Stimulated activated CD4-positive, alpha-beta T cell treated with anti-CD3 and anti-CD28 coated beads, TNF-alpha, amount 100 ng/mL, for 1 hour (primary cell): Measurements from ENCODE around the gene TTLL4.
"Not testable (repeated sequence)": the region's sequence is repeated elsewhere in the genome, so short reads cannot be mapped to it uniquely, and the experiment has no call there.

Experiments used
- DNase-seq, 3 donors: peaks; one replicate each; pipeline ENCODE4 v3.0.0-alpha.2; 2020; ENCODE audit warnings: low read depth in 3 of 3, low spot score in 1 of 3

Gene TTLL4, protein sequence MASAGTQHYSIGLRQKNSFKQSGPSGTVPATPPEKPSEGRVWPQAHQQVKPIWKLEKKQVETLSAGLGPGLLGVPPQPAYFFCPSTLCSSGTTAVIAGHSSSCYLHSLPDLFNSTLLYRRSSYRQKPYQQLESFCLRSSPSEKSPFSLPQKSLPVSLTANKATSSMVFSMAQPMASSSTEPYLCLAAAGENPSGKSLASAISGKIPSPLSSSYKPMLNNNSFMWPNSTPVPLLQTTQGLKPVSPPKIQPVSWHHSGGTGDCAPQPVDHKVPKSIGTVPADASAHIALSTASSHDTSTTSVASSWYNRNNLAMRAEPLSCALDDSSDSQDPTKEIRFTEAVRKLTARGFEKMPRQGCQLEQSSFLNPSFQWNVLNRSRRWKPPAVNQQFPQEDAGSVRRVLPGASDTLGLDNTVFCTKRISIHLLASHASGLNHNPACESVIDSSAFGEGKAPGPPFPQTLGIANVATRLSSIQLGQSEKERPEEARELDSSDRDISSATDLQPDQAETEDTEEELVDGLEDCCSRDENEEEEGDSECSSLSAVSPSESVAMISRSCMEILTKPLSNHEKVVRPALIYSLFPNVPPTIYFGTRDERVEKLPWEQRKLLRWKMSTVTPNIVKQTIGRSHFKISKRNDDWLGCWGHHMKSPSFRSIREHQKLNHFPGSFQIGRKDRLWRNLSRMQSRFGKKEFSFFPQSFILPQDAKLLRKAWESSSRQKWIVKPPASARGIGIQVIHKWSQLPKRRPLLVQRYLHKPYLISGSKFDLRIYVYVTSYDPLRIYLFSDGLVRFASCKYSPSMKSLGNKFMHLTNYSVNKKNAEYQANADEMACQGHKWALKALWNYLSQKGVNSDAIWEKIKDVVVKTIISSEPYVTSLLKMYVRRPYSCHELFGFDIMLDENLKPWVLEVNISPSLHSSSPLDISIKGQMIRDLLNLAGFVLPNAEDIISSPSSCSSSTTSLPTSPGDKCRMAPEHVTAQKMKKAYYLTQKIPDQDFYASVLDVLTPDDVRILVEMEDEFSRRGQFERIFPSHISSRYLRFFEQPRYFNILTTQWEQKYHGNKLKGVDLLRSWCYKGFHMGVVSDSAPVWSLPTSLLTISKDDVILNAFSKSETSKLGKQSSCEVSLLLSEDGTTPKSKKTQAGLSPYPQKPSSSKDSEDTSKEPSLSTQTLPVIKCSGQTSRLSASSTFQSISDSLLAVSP

DNA sequence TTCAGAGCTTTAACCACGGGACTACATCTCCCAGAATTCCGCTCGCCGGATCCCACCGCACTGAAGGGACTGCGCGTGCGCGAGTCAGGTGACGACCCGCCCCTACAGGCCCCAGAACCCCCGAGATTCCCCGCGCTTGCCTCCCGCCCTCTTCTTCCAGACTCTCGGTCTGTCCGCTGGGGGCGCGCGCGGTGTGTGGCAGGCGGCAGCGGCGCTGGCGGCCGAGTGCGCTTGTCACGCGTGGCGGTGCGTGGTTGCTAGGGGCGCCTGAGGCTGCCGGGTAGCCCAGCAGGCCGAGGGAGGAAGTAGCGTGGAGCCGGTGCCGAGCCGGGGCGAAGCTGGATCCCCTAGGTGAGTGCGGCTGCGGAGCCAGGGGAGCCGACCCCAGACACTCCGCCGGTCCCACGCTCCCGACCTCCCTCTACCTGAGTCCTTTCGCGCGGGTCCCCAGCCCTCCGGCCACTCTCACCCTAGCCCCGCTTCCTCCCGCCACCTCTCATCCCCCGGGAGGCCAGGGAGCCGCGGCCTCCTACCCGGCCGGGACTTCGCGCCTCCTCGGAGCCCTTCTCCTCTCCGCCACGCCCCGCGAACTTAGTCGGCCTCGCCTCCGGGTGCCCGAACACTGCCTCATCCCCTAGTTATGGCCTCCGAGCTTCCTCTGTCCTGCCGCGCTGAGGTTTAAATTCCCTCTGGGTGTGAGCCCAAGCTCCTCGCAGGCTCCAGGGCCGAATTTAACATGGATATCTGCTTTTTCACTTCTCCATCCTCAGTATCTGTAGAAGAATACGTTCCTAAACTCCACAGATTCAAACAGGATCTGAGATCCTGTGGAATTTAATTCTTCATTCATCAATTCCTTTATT is at the start of gene TTLL4:
Gene TTLL4, plus strand, starts transcription at position 149 of the 863 bp plus-strand sequence. CDS start 26,842 bp downstream, outside the sequence.
- peak; percentile 95 to 98 (median 98) for DNase-seq

DNA sequence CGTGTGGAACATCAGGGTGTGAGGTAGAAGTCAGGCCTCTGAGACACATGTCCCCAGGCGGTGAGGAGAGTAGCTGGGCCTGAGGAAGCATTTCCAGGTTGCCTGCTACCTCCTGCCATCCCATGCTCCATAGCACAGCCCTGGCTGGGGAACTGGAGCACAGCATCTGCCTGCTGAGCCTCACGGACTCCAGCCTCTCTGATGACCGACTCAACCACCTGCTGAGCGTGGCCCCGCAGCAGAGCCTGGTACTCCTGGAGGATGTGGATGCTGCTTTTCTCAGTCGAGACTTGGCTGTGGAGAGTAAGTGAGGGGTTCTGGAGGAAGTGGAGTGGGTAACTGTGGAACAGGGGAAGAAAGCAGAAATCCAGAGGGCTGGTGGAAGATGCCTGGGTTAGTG is 48.3 kb upstream of the TTLL4 start:
- DNase-seq: no peak

DNA sequence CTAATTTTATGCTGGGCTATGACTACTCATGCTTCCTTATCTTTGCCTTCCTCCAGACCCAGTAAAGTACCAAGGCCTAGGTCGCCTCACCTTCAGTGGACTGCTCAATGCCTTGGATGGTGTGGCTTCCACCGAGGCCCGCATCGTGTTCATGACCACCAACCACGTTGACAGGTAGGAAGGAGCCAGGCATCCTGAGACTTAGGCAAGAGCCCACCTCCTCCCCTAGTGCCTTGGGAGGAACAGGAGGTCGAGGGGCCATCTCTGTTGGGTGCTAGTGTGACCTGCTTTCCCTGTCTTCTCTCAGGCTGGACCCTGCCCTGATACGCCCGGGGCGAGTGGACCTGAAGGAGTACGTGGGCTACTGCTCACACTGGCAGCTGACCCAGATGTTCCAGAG is 47.8 kb upstream of the TTLL4 start:
- DNase-seq: no peak

DNA sequence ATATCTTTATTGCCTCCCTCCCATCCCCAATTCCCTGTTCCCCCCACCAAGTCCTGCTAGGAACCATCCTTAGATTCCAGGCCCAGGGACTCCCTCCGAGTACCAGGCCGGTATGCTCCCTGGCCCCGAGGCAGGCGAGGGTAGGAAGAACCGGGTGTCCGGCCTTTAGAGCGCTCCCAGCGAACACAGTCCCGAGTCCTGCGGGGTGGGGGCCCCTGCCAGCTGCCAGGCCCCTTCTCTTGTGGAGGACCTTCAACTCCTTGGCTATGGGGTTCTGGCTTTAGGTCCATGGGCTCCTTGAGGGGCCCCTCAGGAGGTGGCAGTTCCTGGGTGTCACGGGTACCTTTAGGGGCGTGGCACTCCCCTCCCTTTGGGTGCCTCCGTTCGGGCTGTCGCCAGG is 46.7 kb upstream of the TTLL4 start:
- DNase-seq: no peak

DNA sequence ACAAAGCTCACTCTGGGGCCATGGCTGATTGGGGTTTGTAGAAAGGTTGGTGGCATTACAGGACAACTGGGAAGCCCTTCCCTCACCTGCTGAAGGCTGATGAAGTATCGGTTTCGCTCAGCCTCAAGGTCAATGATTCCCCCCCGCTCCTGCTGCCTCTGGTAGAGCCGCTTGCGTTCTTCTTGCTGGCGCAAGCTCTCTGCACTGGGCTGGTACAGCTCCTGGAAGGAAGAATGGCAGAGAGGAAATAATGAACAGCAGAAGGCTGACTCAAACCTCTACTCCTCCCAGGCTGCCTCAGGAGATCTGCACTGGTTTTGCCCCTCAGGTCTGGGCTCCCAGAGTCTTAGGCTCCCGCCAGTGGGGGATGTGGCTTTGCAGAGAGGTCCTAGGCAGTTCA is 46.0 kb upstream of the TTLL4 start:
- no peak for DNase-seq

DNA sequence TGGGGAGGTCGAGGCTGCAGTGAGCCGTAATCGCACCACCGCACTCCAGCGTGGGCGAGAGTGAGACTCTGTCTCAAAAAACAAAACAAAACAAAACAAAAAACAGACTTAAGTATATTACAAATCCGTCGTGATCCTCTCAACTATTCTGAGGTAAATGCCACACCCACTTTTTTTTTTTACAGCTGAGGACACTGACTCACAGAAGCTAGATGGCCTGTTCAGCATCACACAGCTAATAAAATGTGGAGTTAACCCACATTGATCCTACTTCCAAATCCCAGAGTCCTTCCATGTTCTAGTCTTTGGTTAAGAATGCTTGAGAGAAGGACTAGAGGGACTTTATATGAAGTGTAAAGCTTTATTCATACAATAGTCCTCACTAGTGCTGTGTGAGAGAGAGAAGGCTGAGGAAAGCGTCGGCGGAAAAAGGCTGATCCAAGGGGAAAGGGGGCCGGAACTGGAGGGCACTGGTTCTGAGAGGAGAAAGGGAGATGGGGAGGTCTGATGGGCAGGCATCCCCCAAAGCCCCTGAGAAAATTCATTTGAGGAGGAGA is 39.5 kb upstream of the TTLL4 start:
- DNase-seq: no peak

DNA sequence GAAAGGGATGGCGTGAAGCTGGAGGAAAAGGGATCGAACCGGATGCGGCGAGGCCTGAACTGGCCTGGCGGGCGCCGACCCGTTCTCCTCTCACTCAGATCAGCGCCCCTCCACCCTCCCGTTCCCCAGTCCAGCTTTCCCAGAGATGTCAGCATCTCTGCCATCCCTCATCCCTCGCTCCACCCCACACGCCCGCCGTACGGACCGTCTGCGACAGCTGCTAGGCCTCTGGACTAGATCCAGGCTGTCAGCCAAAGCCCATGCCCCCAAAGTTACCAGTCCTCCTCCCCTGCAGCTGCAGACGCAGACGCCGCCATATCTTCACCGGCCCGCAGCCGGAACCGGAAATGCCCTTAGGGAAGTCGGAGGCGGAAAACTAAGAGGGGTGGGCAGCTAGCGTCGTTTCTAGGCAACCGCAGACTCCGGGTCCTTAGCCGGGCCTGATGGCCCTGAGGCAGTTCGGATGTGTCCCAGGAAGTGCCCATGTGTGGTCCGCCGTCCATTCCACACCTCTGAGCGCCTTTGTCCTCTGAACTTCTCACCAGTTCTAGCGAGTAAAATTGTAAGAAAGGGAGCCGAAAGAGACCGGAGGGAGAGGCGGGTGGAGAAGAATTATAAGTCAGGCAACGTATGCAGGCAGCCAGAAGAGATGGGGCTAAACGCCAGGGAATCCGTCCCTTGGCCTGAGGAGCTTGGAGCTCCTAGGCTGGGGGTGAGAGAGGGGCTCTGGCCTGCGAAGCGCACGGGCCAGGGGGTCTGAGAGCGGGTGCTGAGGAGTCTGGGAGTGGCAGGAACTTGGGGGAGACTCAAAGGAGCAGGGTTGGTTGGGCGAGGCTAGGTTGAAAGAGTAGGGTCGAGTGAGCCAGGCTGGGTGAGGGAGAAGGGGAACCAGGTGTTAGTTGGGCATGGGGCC is 38.7 kb upstream of the TTLL4 start, which contains the start of the genes RNF25 and STK36:
Gene RNF25, minus strand, starts transcription at position 349 of the 913 bp plus-strand sequence. Its CDS starts 32 bp downstream, at position 317.
Gene STK36, plus strand, starts transcription at position 433 of the 913 bp plus-strand sequence. CDS start 744 bp downstream, outside the sequence.
- peak; percentile 35 to 65 (median 60) for DNase-seq

DNA sequence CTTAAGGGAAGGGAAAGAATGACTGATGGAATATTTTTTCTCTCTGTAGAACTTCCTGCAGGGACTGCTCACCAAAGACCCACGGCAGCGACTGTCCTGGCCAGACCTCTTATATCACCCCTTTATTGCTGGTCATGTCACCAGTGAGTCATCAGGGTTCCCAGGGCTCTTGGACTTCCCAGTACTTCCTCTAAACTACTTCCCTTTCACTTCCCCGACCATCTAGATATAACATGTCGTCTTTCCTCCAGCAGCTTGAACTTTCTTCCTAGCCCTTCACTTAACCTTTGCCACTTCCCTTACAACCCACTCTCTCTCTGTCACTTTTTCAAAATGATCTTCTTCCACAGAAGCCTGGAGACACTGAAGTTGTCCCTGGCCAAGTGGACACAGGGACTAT is 31.5 kb upstream of the TTLL4 start:
- DNase-seq: no peak

DNA sequence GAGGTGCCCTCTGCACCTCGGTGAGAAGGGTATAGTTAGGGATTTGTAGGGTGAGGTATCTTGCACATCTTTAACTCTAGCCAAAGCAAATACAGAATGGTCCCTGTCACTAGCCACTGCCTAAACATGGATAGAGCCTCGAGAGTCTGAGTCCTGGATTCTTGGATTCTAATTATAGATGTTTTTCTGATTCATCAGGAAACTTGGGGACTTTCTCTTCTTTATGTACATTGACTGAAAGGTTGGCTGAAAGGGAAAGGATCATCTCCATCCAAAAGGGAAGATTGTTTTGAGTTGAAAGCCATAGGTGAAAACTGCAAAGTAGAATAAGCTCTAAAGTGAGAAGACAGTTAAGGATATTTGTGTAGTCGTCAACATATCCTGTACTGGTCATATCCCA is 30.6 kb upstream of the TTLL4 start:
- DNase-seq: no peak

DNA sequence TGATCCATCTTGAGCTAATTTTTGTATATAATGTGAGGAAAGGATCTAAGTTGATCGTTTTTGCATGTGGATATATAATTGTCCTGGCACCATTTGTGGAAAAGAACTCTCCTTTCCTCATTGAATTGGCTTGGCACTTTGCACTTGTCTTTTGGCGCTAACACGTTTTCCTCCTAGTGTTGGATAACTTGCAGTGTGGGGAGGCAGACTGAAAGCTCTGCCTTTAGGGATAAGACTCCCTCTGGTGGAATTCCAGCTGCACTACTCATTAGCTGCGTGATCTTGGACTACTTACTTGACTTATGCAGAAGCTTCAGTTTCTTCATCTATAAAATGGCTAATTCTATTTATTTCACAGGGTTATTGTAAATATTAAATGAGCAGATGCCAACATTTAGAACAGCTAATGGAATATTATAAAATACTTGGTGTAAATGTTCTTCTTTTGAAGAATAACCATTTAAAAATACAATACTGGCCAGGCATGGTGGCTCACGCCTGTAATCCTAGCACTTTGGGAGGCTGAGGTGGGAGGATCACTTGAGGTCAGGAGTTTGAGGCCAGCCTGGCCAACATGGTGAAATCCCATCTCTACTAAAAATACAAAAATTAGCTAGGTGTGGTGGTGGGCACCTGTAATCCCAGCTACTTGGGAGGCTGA is 23.1 kb upstream of the TTLL4 start:
- DNase-seq: not testable (repeated sequence)

DNA sequence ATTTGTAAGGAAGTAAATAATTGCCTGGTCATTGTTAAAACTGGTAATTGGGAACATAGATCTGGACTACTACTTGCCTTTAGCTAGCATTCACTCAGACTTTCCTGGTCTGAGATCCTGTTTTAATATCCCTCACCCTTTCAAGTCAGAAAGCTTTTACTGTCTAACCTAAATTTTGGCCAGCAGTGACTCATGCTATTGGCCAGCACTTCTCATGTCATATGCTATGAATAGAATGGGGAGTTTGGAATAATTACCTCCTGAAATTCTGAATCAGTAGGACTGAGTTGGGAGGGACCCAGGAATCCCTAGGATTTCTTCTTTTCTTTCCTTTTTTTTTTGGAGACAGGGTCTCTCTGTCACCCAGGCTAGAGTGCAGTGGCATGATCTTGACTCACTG is 19.4 kb upstream of the TTLL4 start:
- no peak for DNase-seq

DNA sequence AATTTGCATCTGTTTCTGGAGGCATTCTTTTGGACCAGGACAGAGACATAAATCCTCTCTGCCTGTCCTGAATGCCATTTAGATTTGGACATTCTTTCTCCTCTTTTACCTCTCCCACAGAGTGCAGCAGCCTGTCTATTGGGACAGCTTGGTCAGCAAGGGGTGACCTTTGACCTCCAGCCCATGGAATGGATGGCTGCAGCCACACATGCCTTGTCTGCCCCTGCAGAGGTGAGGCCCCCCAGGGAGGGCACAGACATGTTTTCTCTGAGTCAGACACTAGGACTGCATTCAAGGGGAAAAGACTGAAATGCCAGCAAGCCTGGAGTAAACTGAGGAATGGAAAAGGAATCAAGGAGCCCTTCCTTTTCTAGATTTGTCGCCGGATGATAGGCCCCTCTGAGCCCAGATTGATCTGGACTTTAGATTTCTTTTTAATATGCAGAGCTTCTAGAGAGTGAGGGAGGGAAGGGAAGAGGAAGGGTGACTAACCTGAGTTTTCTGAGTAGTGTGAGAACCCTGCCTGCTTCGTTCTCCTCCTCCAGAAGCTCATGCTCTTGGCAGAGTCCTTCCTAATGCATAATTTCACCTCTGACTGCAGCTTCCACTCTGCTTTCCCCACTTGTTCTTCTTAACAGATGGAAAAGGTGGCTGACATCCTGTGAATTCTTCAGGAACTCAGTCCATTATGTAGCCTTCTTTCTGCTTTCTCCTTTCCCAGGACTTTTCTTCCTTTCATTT is 16.1 kb upstream of the TTLL4 start:
- DNase-seq: no peak

DNA sequence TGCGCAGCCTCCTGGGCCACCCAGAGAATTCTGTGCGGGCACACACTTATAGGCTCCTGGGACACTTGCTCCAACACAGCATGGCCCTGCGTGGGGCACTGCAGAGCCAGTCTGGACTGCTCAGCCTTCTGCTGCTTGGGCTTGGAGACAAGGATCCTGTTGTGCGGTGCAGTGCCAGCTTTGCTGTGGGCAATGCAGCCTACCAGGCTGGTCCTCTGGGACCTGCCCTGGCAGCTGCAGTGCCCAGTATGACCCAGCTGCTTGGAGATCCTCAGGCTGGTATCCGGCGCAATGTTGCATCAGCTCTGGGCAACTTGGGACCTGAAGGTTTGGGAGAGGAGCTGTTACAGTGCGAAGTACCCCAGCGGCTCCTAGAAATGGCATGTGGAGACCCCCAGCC is 11.8 kb upstream of the TTLL4 start:
- no peak for DNase-seq

DNA sequence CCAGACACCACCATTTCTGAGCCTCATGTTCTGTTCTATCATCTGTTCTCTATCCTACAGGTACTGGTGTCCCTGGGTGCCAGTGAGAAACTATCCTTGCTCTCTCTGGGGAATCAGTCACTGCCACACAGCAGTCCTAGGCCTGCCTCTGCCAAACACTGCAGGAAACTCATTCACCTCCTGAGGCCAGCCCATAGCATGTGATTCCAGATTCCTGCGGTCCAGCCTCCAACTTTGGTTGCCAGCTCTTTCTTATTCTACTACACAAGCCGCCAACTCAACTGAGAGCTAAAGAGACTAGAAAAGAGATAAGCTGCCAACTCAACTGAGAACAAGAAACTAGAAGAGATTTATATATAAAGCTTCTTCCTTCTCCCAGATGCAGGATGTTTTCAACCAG is 8.8 kb upstream of the TTLL4 start:
- no peak for DNase-seq

DNA sequence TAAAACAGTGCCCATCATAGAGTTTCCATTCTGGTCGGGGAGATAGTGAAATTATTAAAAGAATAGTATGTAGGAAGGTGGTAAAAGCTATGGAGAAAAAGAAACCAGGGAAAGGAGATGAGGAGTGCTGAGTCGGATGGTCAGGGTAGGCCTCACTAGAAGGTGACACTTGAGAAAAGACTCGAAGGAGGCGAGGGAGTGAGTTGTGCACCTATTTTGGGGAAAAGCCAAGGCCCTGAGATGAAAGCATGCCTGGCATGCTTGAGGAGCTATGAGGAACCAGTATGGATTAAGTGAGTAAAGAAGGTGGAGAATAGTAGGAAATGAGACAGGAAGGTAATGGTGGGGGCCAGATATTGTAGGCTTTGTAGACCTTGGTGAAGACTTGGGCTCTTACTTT is 7.3 kb upstream of the TTLL4 start:
- no peak for DNase-seq

DNA sequence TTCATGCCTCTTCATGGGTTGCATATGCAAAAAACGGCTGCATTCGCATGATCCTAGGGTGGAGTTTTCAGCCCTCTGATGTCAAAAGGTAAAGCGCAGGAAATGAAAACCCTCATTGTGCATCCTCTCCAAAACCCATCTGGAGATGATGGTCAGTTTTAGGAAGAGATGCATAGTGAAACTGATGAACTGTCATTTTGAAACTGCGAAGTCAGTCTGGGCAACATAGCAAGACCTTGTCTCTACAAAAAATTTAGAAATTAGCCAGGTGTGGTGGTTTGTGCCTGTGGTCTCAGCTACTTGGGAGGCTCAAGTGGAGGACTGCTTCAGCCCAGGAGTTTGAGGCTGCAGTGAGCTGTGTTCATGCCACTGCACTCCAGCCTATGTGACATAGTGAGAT is 2.5 kb upstream of the TTLL4 start:
- DNase-seq: no peak

DNA sequence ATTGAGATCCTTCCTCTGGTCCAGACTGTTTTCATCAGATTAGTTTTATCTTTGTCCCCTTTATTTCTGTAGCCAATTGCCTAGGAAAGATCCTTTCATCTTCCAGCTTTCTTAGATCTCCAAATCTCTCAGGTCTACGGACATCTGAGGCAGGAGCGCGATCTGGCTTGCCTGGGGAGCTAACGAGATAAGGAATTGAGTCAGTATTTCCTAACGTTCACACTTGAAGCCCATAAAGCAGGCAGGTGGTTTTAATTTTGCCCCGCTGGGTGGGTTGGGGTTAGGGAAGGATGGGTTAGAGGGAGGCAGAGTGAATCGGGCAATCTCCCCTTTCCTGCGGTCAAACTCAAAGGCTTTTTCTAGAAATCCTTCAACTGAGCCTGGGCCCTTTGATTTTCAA is 727 bp upstream of the TTLL4 start:
- no peak for DNase-seq

DNA sequence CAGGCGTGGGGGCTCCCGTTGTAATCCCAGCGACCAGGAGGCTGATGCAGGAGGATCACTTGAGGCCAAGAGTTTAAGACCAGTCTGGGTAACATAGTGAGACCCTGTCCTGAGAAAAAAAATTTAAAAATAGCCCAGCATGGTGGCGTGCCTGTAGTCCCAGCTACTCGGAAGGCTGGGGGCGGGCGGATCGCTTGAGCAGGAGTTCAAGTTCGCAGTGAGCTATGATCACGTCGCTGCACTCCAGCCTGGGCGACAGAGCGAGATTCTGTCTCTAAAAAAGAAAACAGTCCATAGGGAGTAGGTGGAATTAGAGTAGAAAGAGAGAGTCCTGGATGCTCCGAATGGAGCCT is 325 bp upstream of the TTLL4 start:
- no peak for DNase-seq
